GM12892 (cell line): ENCODE results near the gene XPNPEP2.

ENCODE experiments used
- DNase-seq: peaks from one replicate; pipeline ENCODE4 v3.0.0; 2011; ENCODE audit not compliant: insufficient read length
- FAIRE-seq: peaks from 2 replicates; lab custom pipeline; 2011; peaks lifted over from hg19 to GRCh38; lab: Jason Lieb, UNC
- POLR2A ChIP-seq: IDR thresholded peaks from 2 replicates; pipeline ENCODE4 v1.6.1; 2011; ENCODE audit warnings: low read depth, low read length, control low read depth
- POLR2AphosphoS5 ChIP-seq: IDR thresholded peaks from 2 replicates; pipeline ENCODE4 v1.6.1; 2011; ENCODE audit warnings: low read depth, low read length, control low read depth
- TAF1 ChIP-seq: IDR thresholded peaks from 2 replicates; pipeline ENCODE4 v1.6.1; 2011; ENCODE audit warnings: low read depth, mild to moderate bottlenecking, control low read depth, low read length, borderline replicate concordance

Gene XPNPEP2

GRCh38 chrX:129795584-129795983 lies 56.8 kb downstream of the XPNPEP2 start:
- FAIRE-seq (no peak), DNase-seq (no peak)
- TF ChIP-seq POLR2AphosphoS5 (no peak), POLR2A (0 out of 2 replicates have a peak, but pooled peaks have one; percentile 36)

- FAIRE-seq, result peak; percentile 65
- no peak for TF ChIP-seq TAF1
- peak; percentile 70 for TF ChIP-seq POLR2AphosphoS5
- TF ChIP-seq POLR2A, result 0 out of 2 replicates have a peak, but pooled peaks have one; percentile 32
- DNase-seq, result no peak
These were observed 58.6 kb downstream of the XPNPEP2 start for GRCh38 chrX:129797251-129797906.

GRCh38 chrX:129798456-129798855 lies 59.7 kb downstream of the XPNPEP2 start:
- DNase-seq (no peak), FAIRE-seq (no peak)
- TF ChIP-seq TAF1 (no peak), POLR2AphosphoS5 (no peak; the same call in 1 of the 2 replicates), POLR2A (no peak)

- TF ChIP-seq POLR2A (no peak), POLR2AphosphoS5 (no peak; the same call in 1 of the 2 replicates), TAF1 (no peak)
- no peak for DNase-seq
- FAIRE-seq, result peak; percentile 14
These were observed 60.1 kb downstream of the XPNPEP2 start for GRCh38 chrX:129798888-129799287.

GRCh38 chrX:129800186-129800585 lies 61.4 kb downstream of the XPNPEP2 start:
- FAIRE-seq (no peak), DNase-seq (no peak)
- TF ChIP-seq TAF1 (no peak), POLR2AphosphoS5 (no peak), POLR2A (no peak)

- FAIRE-seq (peak; percentile 24), DNase-seq (no peak)
- TF ChIP-seq TAF1, result no peak
- no peak for TF ChIP-seq POLR2AphosphoS5
- TF ChIP-seq POLR2A, result no peak
These were observed 64.1 kb downstream of the XPNPEP2 start for GRCh38 chrX:129802863-129803262.

- TF ChIP-seq TAF1 (no peak), POLR2AphosphoS5 (no peak), POLR2A (no peak)
- no peak for DNase-seq
- FAIRE-seq, result no peak
These were observed 66.0 kb downstream of the XPNPEP2 start for GRCh38 chrX:129804806-129805205.

GRCh38 chrX:129808158-129808828 lies 69.5 kb downstream of the XPNPEP2 start:
- peak; percentile 33 for FAIRE-seq
- no peak for DNase-seq
- TF ChIP-seq TAF1 (no peak), POLR2AphosphoS5 (no peak), POLR2A (no peak)

GRCh38 chrX:129808829-129809796 lies 70.3 kb downstream of the XPNPEP2 start:
- DNase-seq, result no peak
- peak; percentile 83 for FAIRE-seq
- TF ChIP-seq POLR2AphosphoS5, result no peak
- TF ChIP-seq POLR2A, result no peak
- TF ChIP-seq TAF1, result no peak

- FAIRE-seq (no peak), DNase-seq (no peak)
- TF ChIP-seq POLR2A (no peak), TAF1 (no peak), POLR2AphosphoS5 (no peak)
These were observed 75.0 kb downstream of the XPNPEP2 start for GRCh38 chrX:129813662-129814368.
